ENCODE measurements around the gene ARHGEF6. TPM values are rescaled to one million over a fixed set of nuclear protein-coding genes. Genes with fewer than 3 reads are reported as not detected.

The ARHGEF6 gene
- polyA plus RNA-seq, 1 donor from 2014 or later = 1.8 TPM

DNA sequence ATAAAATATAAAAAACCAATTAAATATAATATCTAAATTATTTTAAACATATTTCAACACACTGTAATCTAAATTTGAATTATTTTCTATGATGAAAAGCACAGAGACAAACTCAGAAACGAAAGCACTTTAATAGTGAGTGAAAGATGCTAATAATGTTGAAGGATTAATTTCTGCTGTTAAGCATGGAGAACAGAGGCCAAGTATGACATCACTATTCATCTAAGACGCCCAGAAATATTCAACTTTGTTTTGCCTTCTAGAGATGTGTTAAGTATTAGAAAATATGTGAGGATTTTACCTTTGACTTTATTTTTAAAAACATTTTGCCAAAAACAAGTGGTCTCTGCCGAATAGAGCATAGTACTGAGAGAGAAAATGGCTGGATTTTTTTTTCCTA lies 19.3 kb downstream of the ARHGEF6 start:
- Histone ChIP-seq H2AFZ (ENCODE audit: low read depth, low read length) (no peak overlapping the region), H3F3A (ENCODE audit: insufficient read depth, low read length, poor library complexity, severe bottlenecking) (no peaks in the 10 kb centered on the region), H3K27ac (ENCODE audit: low read length) (no peak overlapping the region), H3K9ac (ENCODE audit: low read length) (no peak overlapping the region), H3K27me3 (ENCODE audit: insufficient read depth, low read depth, low read length) (no peaks in the 10 kb centered on the region), H3K36me3 (ENCODE audit: insufficient read depth, low read length) (no peaks in the 10 kb centered on the region), H4K20me1 (ENCODE audit: insufficient read depth) (no peaks in the 10 kb centered on the region), H3K9me3 (ENCODE audit: low read length) (no peaks in the 10 kb centered on the region), H3K4me3 (ENCODE audit: low read length) (no peak overlapping the region), H3K79me2 (replicated peaks; ENCODE audit: insufficient read depth, low read length) (no peaks in the 10 kb centered on the region), H3K4me2 (ENCODE audit: low read length) (no peak overlapping the region), H3K9me2 (ENCODE audit: insufficient read depth, low read length) (no peaks in the 10 kb centered on the region)
- no peak for TF ChIP-seq MXI1 (conservative IDR thresholded peaks at IDR 0.05; ENCODE audit: poor library complexity, severe bottlenecking)
- no peak for TF ChIP-seq TAF1 (IDR thresholded peaks at IDR 0.05; ENCODE audit: low read depth)
- no peak for TF ChIP-seq EZH2 (IDR thresholded peaks at IDR 0.05; ENCODE audit: borderline replicate concordance, insufficient read depth, low read length, poor library complexity, severe bottlenecking)
- TF ChIP-seq POLR2AphosphoS5 (IDR thresholded peaks at IDR 0.05) = no peak
- TF ChIP-seq, protein P1, sequence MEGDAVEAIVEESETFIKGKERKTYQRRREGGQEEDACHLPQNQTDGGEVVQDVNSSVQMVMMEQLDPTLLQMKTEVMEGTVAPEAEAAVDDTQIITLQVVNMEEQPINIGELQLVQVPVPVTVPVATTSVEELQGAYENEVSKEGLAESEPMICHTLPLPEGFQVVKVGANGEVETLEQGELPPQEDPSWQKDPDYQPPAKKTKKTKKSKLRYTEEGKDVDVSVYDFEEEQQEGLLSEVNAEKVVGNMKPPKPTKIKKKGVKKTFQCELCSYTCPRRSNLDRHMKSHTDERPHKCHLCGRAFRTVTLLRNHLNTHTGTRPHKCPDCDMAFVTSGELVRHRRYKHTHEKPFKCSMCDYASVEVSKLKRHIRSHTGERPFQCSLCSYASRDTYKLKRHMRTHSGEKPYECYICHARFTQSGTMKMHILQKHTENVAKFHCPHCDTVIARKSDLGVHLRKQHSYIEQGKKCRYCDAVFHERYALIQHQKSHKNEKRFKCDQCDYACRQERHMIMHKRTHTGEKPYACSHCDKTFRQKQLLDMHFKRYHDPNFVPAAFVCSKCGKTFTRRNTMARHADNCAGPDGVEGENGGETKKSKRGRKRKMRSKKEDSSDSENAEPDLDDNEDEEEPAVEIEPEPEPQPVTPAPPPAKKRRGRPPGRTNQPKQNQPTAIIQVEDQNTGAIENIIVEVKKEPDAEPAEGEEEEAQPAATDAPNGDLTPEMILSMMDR (IDR thresholded peaks at IDR 0.05; ENCODE audit: poor library complexity, severe bottlenecking) = no peak
- no peak for TF ChIP-seq REST (IDR thresholded peaks at IDR 0.05; ENCODE audit: borderline replicate concordance)
- TF ChIP-seq EP300 (conservative IDR thresholded peaks at IDR 0.05; ENCODE audit: poor library complexity, severe bottlenecking) = no peak
- TF ChIP-seq SMC3 (conservative IDR thresholded peaks at IDR 0.05; ENCODE audit: poor library complexity) = no peak
- TF ChIP-seq RAD21 (conservative IDR thresholded peaks at IDR 0.05) = no peak

DNA sequence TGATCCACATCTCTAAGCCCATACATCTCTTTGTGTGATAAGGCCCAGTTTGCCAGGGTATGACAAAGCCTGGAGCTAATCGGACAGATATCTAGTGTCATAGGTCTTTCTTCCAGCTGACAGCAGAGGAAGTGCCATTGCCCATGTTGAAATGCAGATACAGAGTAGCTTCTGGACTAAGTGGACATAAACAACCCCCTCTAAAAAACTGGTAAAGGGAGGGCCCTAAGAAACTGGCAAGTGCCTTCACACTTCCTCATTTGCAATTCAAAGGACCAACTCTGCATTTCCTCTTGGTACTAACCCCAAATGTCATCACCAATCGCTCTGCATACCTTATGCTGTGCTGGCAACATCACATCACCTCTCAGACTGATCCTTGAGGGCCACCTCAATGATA lies 20.8 kb downstream of the ARHGEF6 start:
- Histone ChIP-seq H3K27me3 (ENCODE audit: insufficient read depth, low read depth, low read length) (no peaks in the 10 kb centered on the region), H4K20me1 (ENCODE audit: insufficient read depth) (no peaks in the 10 kb centered on the region), H3K4me3 (ENCODE audit: low read length) (no peak overlapping the region), H3K27ac (ENCODE audit: low read length) (no peak overlapping the region), H3K9me3 (ENCODE audit: low read length) (no peaks in the 10 kb centered on the region), H3K9me2 (ENCODE audit: insufficient read depth, low read length) (no peaks in the 10 kb centered on the region), H3K36me3 (ENCODE audit: insufficient read depth, low read length) (no peaks in the 10 kb centered on the region), H3F3A (ENCODE audit: insufficient read depth, low read length, poor library complexity, severe bottlenecking) (no peaks in the 10 kb centered on the region), H3K9ac (ENCODE audit: low read length) (no peak overlapping the region), H3K79me2 (replicated peaks; ENCODE audit: insufficient read depth, low read length) (no peaks in the 10 kb centered on the region), H3K4me2 (ENCODE audit: low read length) (no peak overlapping the region), H2AFZ (ENCODE audit: low read depth, low read length) (no peak overlapping the region)
- TF ChIP-seq REST (IDR thresholded peaks at IDR 0.05; ENCODE audit: borderline replicate concordance) = no peak
- TF ChIP-seq, protein P1 (IDR thresholded peaks at IDR 0.05; ENCODE audit: poor library complexity, severe bottlenecking) = no peak
- no peak for TF ChIP-seq TAF1 (IDR thresholded peaks at IDR 0.05; ENCODE audit: low read depth)
